SH-SY5Y (cell line): ENCODE data around the gene GPR34.

Source experiments
- GATA2 ChIP-seq: IDR thresholded peaks from 2 replicates; pipeline ENCODE4 v1.6.1; 2011; ENCODE audit warnings: mild to moderate bottlenecking, low read depth, low read length
- GATA3 ChIP-seq: IDR thresholded peaks from 2 replicates; pipeline ENCODE4 v1.6.1; 2011; ENCODE audit warnings: low read depth, mild to moderate bottlenecking, low read length, moderate library complexity

The GPR34 gene

DNA sequence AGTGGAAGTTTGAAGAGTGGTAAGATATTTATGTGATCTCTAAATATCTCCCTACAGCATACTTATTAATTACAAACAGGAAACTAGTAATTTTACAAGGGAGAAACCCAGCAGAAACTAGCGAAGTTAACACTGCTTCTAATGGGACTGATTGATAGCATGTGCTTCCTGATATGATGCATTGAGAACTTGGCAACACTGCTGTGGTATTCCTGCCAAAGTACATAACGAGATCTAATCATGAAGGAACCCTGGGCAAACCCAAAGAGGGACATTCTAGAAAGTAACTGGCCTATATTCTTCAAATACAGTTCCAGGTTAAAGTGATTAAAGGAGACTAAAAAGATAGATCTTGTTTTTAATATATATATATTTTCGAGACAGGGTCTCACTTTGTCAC lies 4.6 kb upstream of the GPR34 start:
- TF ChIP-seq GATA2: no peak
- TF ChIP-seq GATA3: no peak

DNA sequence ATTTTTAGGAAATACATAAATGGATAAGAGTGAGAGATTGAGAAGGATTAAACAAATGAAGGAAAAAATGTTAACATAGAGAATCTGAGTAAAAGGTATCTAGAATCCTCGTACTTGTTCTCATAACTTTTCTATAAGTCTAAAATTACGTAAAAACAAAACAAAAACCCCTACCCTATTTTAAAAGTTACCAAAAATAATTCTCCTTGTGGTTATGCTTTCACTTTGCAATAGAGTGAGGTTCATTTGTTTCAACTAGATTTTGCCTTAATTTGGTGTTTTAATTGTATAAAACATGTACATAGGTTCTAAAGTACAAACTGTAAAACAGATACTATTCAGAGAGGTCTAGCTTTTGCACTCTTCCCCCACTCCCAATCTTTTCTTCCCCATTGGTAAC lies 3.8 kb upstream of the GPR34 start:
- no peak for TF ChIP-seq GATA3
- no peak for TF ChIP-seq GATA2

DNA sequence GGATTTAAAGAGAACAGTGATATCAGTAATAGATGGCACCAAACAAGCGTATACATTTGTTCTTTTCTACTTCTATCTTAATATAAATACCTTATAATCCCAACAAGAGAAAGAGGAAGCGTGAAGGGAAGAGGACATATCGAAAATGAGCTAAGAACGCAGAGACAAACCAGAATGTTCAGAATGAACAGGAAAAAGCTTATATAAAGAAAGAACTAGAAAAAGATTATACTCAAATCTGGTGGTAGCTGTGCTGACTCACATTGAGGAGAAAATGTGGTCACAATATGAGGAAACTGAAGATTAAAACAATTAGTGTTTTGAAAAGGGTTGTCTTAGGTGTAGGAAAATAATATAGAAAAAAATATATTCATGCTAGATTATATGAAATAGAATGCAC lies 2.0 kb upstream of the GPR34 start:
- TF ChIP-seq GATA3 (no peak), GATA2 (no peak)

DNA sequence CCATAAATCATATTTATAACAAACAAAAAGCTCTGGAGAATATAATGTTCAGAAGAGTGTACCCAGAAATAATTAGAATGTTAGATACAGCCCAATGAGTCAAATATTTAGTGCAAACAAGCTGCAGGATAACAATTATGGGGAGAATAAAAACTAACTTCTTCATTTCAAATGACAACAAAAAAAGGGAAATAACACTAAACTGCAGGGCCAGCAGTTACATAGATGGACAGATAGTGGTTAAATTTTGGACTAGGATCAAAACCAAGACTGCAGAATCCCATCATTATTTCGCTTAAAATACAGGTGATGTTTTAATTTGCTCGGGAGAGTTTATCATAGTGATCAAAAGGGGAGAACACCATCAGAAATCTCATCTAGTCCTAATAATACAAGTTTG lies 617 bp upstream of the GPR34 start:
- TF ChIP-seq GATA2 (no peak), GATA3 (no peak)

DNA sequence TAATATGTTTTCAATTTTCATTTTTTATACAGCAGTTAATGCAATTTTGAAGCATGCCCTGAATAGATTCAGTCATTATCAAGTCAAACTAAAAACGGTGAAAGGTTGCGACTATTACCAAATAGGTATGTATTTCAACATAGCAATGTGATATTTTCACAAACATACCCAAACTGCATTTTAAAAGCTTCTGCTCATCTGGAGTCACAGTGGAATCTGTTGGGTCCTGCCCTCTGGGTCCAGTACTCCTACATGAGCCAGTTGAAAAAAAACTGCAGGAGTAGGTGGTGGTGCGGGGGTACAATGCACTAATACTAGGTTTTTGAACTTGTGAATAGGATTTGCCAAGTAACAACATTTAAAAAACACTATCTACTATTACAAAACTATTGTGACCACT lies 938 bp downstream of the GPR34 start:
- TF ChIP-seq GATA2 (no peak), GATA3 (no peak)

DNA sequence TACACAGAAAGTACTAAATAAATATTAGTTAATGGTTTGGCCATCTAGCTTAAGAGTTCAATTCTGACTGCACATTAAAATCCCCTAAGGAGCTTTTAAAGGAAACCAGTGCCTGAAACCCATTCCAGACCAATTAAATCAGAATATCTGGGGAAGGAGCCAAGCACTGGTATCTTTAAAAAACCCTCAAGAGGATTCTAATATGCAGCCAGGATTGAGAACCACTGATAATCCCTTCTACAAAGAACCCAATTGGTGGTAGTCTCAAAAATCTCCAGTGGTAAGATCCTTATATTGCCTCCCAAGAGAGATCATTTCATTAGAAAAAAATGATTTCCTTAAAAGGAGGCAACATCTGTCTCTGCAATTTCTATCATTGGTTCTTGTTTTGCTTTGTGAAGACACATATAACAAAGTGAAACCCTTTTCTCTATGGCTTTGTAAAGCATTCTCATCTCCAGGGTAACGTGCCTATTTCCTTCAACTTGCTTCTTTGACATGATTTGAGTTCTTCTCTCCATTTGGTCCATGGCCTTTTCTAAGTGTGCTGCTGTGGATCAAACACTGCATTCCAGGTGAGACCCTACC lies 3.5 kb downstream of the GPR34 start:
- TF ChIP-seq GATA3: no peak

DNA sequence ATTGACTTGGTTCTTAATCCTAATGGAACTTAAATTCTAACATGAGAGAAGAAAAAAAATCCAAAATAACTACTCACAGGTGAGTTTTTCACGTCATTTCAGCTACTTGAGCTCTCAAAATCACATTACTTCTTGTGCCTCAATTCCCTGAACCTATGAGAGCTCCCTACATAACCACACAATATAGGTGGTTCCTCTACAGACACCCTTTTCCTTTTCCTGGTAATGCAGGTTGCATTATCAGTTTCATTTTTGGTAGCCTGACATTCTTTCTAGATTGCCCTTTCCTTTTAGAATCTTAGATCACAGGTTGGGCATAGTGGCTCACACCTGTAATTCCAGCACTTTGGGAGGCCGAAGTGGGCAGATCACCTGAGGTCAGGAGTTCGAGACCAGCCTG lies 4.3 kb downstream of the GPR34 start:
- TF ChIP-seq GATA2: no peak
- TF ChIP-seq GATA3: no peak

DNA sequence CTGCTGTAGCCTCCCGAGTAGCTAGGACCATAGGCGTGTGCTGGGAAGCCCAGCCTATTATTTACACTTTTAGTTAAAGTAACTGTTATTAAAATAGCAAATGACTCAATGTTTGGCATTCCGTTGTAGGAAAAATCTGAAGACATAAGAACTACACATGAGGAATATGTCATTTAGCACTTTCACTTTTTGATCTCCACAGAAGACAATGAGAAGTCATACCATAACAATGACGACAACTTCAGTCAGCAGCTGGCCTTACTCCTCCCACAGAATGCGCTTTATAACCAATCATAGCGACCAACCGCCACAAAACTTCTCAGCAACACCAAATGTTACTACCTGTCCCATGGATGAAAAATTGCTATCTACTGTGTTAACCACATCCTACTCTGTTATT lies 6.7 kb downstream of the GPR34 start:
- TF ChIP-seq GATA3: no peak
- no peak for TF ChIP-seq GATA2

DNA sequence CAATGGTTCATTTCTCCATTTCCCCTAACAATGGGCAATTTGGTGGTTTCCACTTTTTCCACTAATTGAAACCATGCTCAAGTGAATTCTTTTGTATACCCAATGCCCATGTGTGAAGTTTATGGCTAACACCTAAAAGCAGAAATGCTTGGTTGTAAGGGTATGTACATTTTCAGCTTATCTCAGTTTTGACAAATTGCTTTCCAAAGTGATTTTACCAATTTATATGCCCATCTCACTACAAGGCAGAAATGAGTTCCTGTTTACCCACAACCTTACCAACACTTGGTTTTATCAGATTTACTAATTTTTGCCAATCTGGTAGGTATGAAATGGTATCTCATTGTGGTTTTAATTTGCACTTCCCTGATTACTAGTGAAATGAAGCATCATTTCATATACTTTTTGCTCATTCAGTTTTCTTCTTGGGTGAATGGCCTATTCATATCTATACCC lies 14.8 kb downstream of the GPR34 start:
- TF ChIP-seq GATA2 (no peak), GATA3 (no peak)

DNA sequence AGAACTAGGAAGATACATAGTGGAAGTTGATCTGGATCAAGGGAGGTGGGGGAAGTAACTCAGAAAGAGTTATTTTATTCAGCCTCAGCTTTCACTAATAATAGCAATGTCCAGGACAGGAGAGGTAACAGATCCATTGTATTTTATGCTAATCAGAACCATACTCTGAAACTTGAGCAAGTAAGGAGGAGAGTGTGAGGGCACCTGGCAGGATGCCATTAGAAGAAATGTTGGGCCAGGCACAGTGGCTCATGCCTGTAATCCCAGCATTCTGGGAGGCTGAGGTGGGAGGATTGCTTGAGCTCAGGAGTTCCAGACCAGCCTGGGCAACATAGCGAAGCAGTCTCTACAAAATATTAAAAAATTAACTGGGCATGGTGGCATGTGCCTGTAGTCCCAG lies 16.3 kb downstream of the GPR34 start:
- TF ChIP-seq GATA2 (no peak), GATA3 (no peak)

DNA sequence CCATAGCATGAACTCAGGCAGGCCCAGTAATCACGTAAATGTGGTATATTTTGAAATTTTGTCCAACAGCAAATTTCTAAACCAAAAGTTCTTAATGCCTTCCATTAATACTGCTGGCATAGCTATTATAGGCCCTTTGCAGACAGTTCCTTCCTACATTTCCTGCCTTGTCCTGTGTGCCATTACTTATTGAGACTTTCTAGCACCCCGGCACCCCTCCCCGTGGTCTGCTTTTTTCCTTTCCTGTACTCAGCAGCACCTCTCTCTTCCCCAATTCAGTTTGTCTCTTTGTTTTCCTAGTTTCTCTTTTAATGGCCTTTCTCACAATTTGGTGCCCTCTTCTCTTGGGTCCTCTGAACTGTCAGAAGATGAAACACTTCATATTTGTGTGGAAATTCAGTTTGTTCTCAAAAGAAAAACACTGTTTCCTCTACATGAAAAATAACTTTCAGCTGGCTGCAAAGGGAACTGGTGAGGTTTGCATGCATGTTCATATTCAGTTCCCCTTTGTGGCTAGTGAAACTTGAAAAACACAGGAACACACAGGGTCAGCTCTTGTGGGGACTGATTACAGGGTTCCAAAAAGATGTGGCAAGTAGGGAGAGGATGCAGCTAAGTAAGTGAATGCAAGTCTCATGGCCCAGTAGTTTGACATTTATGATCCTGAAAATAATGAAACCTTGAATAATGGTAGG lies 17.1 kb downstream of the GPR34 start:
- TF ChIP-seq GATA2: no peak
- no peak for TF ChIP-seq GATA3

DNA sequence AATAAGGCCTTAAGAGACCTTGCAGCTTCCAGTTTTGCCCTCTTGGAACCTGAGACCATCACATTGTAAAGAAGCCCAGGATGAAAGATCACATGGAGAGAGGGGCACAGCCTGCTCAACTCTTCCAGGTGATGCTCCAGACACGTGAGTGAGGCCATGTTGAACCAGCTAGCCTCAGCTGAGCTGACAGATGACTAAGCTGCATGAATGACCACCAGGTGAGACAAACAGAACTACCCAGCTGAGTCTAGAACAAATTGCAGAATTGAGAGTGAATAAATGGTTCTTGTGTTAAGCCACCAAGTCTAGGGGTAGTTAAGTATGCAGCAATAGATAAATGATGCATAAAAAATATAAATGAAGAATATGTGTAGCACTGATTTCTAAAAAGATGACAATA lies 18.4 kb downstream of the GPR34 start:
- TF ChIP-seq GATA2: no peak
- no peak for TF ChIP-seq GATA3

DNA sequence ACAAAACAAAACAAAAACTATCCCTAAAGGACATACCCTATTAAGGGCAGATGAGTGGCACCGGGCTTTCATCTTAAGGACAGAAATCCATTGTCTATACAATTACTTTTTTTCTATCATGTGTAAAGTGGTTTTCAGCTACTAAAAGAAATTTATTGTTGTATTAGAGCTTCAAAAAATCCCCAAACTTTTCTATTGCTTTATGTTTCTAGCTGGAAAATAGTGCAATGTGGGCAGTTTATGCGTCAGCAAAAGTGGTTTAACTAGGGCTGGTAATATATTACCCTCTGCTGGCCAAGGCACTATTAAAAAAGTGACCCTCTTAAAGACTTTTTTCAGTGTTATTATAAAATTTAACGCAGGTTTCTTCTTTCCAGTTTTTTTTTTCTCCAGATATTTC lies 19.7 kb downstream of the GPR34 start:
- TF ChIP-seq GATA2: no peak
- TF ChIP-seq GATA3: no peak

DNA sequence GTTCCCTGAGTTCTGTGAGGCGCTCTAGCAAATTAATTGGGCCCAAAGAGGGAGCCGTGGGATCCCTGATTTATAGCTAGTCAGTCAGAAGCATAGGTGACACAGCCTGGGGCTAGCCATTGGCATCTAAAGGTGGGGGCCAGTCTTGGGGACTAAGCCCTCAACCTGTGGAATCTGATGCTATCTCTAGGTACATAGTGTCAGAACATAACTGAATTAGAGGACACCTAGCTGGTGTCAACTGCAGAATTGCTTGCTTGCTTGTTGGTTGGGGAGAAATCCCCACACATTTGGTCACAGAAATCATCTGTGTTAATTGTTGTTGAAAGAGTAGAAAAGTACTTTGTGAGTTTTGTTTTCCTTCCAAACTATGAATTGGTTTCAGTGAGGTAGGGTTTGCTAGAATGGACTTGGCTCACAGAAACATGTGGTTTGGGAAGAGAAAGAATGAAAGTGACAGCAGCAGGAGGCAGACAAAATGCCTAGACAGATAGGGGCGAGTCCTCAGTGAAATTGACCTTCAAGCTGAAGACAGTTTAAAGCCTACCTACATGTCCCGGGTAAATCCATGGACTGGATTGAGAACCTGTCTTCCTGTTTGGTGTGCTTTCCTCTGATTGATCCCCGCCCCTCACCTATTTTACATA lies 22.4 kb downstream of the GPR34 start:
- TF ChIP-seq GATA2 (no peak), GATA3 (no peak)

DNA sequence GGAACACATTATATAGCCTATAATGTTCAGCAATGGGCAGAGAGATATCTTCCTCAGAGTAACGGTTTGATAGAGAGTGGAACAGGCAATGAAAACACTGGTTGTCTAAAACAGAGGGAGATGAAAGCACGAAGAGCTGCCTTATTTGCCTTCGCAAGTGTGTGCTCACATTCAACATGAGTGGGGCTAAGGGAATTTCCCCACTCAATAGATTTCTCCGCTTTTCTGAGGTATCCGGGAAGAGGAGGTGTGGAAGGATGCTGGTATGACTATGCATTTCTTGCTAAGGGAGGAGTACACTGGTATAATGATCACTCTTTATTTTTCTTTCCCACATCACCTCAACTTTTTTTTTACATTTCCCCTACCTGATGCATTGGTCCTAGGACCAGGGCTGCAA lies 27.4 kb downstream of the GPR34 start:
- TF ChIP-seq GATA3: no peak
